GM21526 (cell line): ENCODE data around the gene CUL9.

ENCODE experiments used
- ATAC-seq: cut with Tn5 transposase; IDR thresholded peaks from one replicate; pipeline ENCODE4 v1.9.1; 2021; ENCODE audit warnings: moderate library complexity; ENCODE audit not compliant: unreplicated experiment, low FRiP score

CUL9 gene

GRCh38 chr6:43192911-43193310, 10.9 kb downstream of the CUL9 start:
- ATAC-seq: no peak

GRCh38 chr6:43193929-43194328, 11.9 kb downstream of the CUL9 start:
- ATAC-seq: no peak

- no peak for ATAC-seq
These were observed 14.3 kb downstream of the CUL9 start for GRCh38 chr6:43196337-43196736.

- ATAC-seq: no peak
These were observed 17.9 kb downstream of the CUL9 start for GRCh38 chr6:43199912-43200311.

- no peak for ATAC-seq
These were observed 18.5 kb downstream of the CUL9 start for GRCh38 chr6:43200541-43200940.

- ATAC-seq: no peak
These were observed 20.5 kb downstream of the CUL9 start for GRCh38 chr6:43202451-43202850.

- ATAC-seq: no peak
These were observed 21.2 kb downstream of the CUL9 start for GRCh38 chr6:43203029-43203717.

- no peak for ATAC-seq
These were observed 21.7 kb downstream of the CUL9 start for GRCh38 chr6:43203718-43204095.

GRCh38 chr6:43204271-43205105, 22.5 kb downstream of the CUL9 start:
- ATAC-seq: no peak

- ATAC-seq: no peak
These were observed 23.9 kb downstream of the CUL9 start for GRCh38 chr6:43205849-43206248.

- no peak for ATAC-seq
These were observed 25.3 kb downstream of the CUL9 start for GRCh38 chr6:43207286-43207685.

GRCh38 chr6:43211955-43212354, 30.0 kb downstream of the CUL9 start:
- ATAC-seq: no peak

GRCh38 chr6:43213431-43213830, 31.4 kb downstream of the CUL9 start:
- no peak for ATAC-seq

- ATAC-seq: no peak
These were observed 33.1 kb downstream of the CUL9 start for GRCh38 chr6:43215066-43215465.

GRCh38 chr6:43216200-43216599, 34.2 kb downstream of the CUL9 start:
- ATAC-seq: no peak

- ATAC-seq: no peak
These were observed 35.4 kb downstream of the CUL9 start for GRCh38 chr6:43217351-43217750.

GRCh38 chr6:43219119-43219518, 37.1 kb downstream of the CUL9 start:
- ATAC-seq: no peak

- ATAC-seq: no peak
These were observed 37.8 kb downstream of the CUL9 start for GRCh38 chr6:43219814-43220213.

- no peak for ATAC-seq
These were observed 38.5 kb downstream of the CUL9 start for GRCh38 chr6:43220439-43220951.

- no peak for ATAC-seq
These were observed 39.3 kb downstream of the CUL9 start for GRCh38 chr6:43221046-43221972.
